ENCODE results near the gene MAP3K5.
"Not testable (repeated sequence)": the region's sequence is repeated elsewhere in the genome, so short reads cannot be mapped to it uniquely, and the experiment has no call there.

Gene MAP3K5

GRCh38 chr6:136792410-136793262 lies at the start of gene MAP3K5:
TSS of gene MAP3K5 (minus strand) at chr6:136792477. CDS start at chr6:136792157, 320 bp downstream.
- DNase-seq: peak; percentile 95 to 97

GRCh38 chr6:136840276-136841001 lies 48.2 kb upstream of the MAP3K5 start:
- DNase-seq: no peak

GRCh38 chr6:136831873-136832562 lies 39.7 kb upstream of the MAP3K5 start:
- DNase-seq: no peak

GRCh38 chr6:136826216-136826615 lies 33.9 kb upstream of the MAP3K5 start:
- no peak for DNase-seq

- no peak for DNase-seq
Measured at GRCh38 chr6:136823128-136823660, 30.9 kb upstream of the MAP3K5 start.

GRCh38 chr6:136822376-136823127 lies 30.3 kb upstream of the MAP3K5 start, which contains the start of gene PEX7:
TSS of gene PEX7 (plus strand) at chr6:136822592. CDS start at chr6:136822666, 74 bp downstream.
- DNase-seq: peak; percentile 83 to 84

- peak in 1 of 2 experiments; percentile 2 for DNase-seq
Measured at GRCh38 chr6:136822046-136822375, 29.7 kb upstream of the MAP3K5 start.

GRCh38 chr6:136820561-136820960 lies 28.3 kb upstream of the MAP3K5 start:
- DNase-seq: no peak

- DNase-seq: no peak
Measured at GRCh38 chr6:136816656-136817055, 24.4 kb upstream of the MAP3K5 start.

- DNase-seq: not testable (repeated sequence)
Measured at GRCh38 chr6:136815608-136816007, 23.3 kb upstream of the MAP3K5 start.

GRCh38 chr6:136812174-136812573 lies 19.9 kb upstream of the MAP3K5 start:
- DNase-seq: no peak

- DNase-seq: no peak
Measured at GRCh38 chr6:136811272-136811671, 19.0 kb upstream of the MAP3K5 start.

- DNase-seq: no peak
Measured at GRCh38 chr6:136809091-136809860, 17.0 kb upstream of the MAP3K5 start.

- no peak for DNase-seq
Measured at GRCh38 chr6:136803608-136804007, 11.3 kb upstream of the MAP3K5 start.

- no peak for DNase-seq
Measured at GRCh38 chr6:136801581-136801980, 9.3 kb upstream of the MAP3K5 start.

GRCh38 chr6:136798044-136798443 lies 5.8 kb upstream of the MAP3K5 start:
- DNase-seq: no peak

- DNase-seq: no peak
Measured at GRCh38 chr6:136795996-136796395, 3.7 kb upstream of the MAP3K5 start.

GRCh38 chr6:136795386-136795785 lies 3.1 kb upstream of the MAP3K5 start:
- no peak for DNase-seq

- DNase-seq: no peak
Measured at GRCh38 chr6:136793363-136793762, 1.1 kb upstream of the MAP3K5 start.

GRCh38 chr6:136792095-136792409 lies 225 bp downstream of the MAP3K5 start:
- no peak for DNase-seq

- peak; percentile 39 to 49 for DNase-seq
Measured at GRCh38 chr6:136791296-136792094, 782 bp downstream of the MAP3K5 start.
